Body of pancreas (tissue), 4 donors: ENCODE measurements around the gene MAPK8.

ENCODE experiments used
- POLR2A ChIP-seq, 3 donors: fragments of 450-650 bp; IDR thresholded peaks; one replicate each; pipeline ENCODE4 v1.6.1; 2016; ENCODE audit warnings: antibody characterized with exemption in 3 of 3, mild to moderate bottlenecking in 2 of 3
- TF ChIP-seq, protein P1 (sequence below), 7 experiments: fragments of 450-650 bp in 4 of 7; fragments of 200-600 bp in 3 of 7; sonication (generic) in 3 of 7; IDR thresholded peaks; one replicate each; pipeline ENCODE4 v1.5.1; 2016 to 2019; ENCODE audit warnings: antibody characterized with exemption in 7 of 7

DNA sequence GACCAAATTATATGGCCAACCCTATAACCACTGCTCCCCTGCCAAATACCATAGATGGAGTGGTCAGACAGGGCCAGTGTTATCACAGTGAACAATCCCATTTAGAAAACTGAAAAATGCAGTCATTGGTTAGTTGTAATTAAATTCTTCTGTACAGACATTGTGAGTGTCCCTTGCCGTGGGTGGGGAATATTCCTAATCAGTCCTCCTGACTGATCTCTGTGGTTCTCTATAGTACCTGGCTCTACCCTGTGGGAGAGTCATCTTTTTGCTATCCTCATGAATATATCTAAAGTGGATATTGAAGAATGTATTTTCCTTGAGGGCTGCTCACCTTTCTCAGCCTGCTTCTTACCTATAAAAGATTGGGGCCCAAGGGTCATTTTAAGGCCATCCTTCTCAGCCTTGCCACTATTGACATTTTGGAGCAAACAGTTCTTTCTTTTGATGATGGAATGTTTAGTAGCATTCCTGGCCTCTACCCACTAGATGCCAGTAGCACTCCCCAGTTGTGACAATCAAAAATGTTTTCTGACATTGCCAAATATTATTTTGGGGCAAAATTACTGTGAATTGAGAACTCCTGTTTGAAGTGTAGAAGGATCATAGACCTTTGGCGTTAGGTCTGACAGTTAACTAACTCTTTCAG, 110.2 kb downstream of the MAPK8 start:
- TF ChIP-seq, protein P1, sequence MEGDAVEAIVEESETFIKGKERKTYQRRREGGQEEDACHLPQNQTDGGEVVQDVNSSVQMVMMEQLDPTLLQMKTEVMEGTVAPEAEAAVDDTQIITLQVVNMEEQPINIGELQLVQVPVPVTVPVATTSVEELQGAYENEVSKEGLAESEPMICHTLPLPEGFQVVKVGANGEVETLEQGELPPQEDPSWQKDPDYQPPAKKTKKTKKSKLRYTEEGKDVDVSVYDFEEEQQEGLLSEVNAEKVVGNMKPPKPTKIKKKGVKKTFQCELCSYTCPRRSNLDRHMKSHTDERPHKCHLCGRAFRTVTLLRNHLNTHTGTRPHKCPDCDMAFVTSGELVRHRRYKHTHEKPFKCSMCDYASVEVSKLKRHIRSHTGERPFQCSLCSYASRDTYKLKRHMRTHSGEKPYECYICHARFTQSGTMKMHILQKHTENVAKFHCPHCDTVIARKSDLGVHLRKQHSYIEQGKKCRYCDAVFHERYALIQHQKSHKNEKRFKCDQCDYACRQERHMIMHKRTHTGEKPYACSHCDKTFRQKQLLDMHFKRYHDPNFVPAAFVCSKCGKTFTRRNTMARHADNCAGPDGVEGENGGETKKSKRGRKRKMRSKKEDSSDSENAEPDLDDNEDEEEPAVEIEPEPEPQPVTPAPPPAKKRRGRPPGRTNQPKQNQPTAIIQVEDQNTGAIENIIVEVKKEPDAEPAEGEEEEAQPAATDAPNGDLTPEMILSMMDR (IDR thresholded peaks at IDR 0.05): no peak
- no peak for TF ChIP-seq POLR2A (IDR thresholded peaks at IDR 0.05)
